ENCODE results near the gene ABCG1. TPM values are rescaled to one million over a fixed set of nuclear protein-coding genes. Genes with fewer than 3 reads are reported as not detected.

Gene ABCG1
- total and polyA plus RNA-seq, 4 experiments from 2014 or later, result 1.5 to 19.6 (median 9.5) TPM

- Histone ChIP-seq H3K36me3 (ENCODE audit: insufficient read depth, low read length) (no peaks in the 10 kb centered on the region), H3K27ac (ENCODE audit: low read depth, low read length) (peak overlapping the region; percentile 96), H3K9me3 (ENCODE audit: control insufficient read depth in 1 of 2, low read length in 2 of 2) (no peaks in the 10 kb centered on the region), H3K4me3 (ENCODE audit: low read length in 2 of 2) (no peak overlapping the region), H3K27me3 (ENCODE audit: insufficient read depth, low read length) (no peaks in the 10 kb centered on the region), H3K4me1 (ENCODE audit: insufficient read depth, low read length) (peaks cover 82% of the 10 kb centered on the region)
- H3K9me3 Mint-ChIP-seq, result no peaks in the 10 kb centered on the region
- H3K36me3 Mint-ChIP-seq, result peaks cover 0 to 2% of the 10 kb centered on the region in 2 donors
- peak in 3 of 5 donors; percentile 30 to 37 (median 31) for DNase-seq
- H3K4me3 Mint-ChIP-seq, result peak overlapping the region; percentile 32 to 88 (median 65)
- intact Hi-C loops (cut with micrococcal nuclease), result loop anchor here (10.0 kb wide), 1 partner anchor 168 kb away; the partner anchor contains the start of gene UBASH3A
- POLR2A ChIA-PET (ENCODE audit: partially characterized antibody), result interaction anchor here (0.7 to 7.3 kb wide), 4 partner anchors 9 to 167 kb away, joined by 3 to 80 read pairs (median 14); partner anchors contain the start of genes ABCG1 and UBASH3A
- peak overlapping the region; percentile 88 to 99 (median 96) for H3K27ac Mint-ChIP-seq
- CTCF ChIA-PET (ENCODE audit: partially characterized antibody), result interaction anchor here (1.7 to 4.9 kb wide), 4 partner anchors 16 to 92 kb away, joined by 3 to 55 read pairs (median 25); no protein-coding TSS in a partner anchor
- peaks cover 53 to 92% (median 68%) of the 10 kb centered on the region in 4 donors for H3K4me1 Mint-ChIP-seq
- no peaks in the 10 kb centered on the region for H3K27me3 Mint-ChIP-seq
Observed at GRCh38 chr21:42236693-42237092, 17.8 kb downstream of the ABCG1 start.

- H3K27ac ChIP-seq (ENCODE audit: low read depth, low read length), result peak overlapping the region; percentile 96
- intact Hi-C loops (cut with micrococcal nuclease), result loop anchor here (10.0 kb wide), 1 partner anchor 168 kb away; the partner anchor contains the start of gene UBASH3A
- peak overlapping the region; percentile 88 to 99 (median 96) for H3K27ac Mint-ChIP-seq
- H3K27me3 Mint-ChIP-seq, result no peaks in the 10 kb centered on the region
- no peak for DNase-seq
- no peaks in the 10 kb centered on the region for H3K27me3 ChIP-seq (ENCODE audit: insufficient read depth, low read length)
- ChIA-PET POLR2A (ENCODE audit: partially characterized antibody) (interaction anchor here (0.7 to 7.3 kb wide), 5 partner anchors 9 to 166 kb away, joined by 3 to 80 read pairs (median 18); partner anchors contain the start of genes ABCG1 and UBASH3A), CTCF (ENCODE audit: partially characterized antibody) (interaction anchor here (1.7 to 4.9 kb wide), 6 partner anchors 8 to 92 kb away, joined by 3 to 55 read pairs (median 18); no protein-coding TSS in a partner anchor)
- H3K36me3 ChIP-seq (ENCODE audit: insufficient read depth, low read length), result no peaks in the 10 kb centered on the region
- H3K36me3 Mint-ChIP-seq, result peaks cover 0 to 2% of the 10 kb centered on the region in 2 donors
- peaks cover 78% of the 10 kb centered on the region for H3K4me1 ChIP-seq (ENCODE audit: insufficient read depth, low read length)
- peak overlapping the region in 1 of 2 donors; percentile 44 for H3K4me3 ChIP-seq (ENCODE audit: low read length in 2 of 2)
- H3K9me3 Mint-ChIP-seq, result no peaks in the 10 kb centered on the region
- peak overlapping the region; percentile 42 to 88 (median 75) for H3K4me3 Mint-ChIP-seq
- H3K9me3 ChIP-seq (ENCODE audit: control insufficient read depth in 1 of 2, low read length in 2 of 2), result no peaks in the 10 kb centered on the region
- H3K4me1 Mint-ChIP-seq, result peaks cover 55 to 91% (median 66%) of the 10 kb centered on the region in 4 donors
Observed at GRCh38 chr21:42237161-42237560, 18.2 kb downstream of the ABCG1 start.

- Mint-ChIP-seq H3K27me3 (no peaks in the 10 kb centered on the region), H3K9me3 (no peaks in the 10 kb centered on the region), H3K4me3 (peak overlapping the region; percentile 38 to 88 (median 75)), H3K4me1 (peaks cover 55 to 91% (median 65%) of the 10 kb centered on the region in 4 donors), H3K36me3 (peaks cover 0 to 2% of the 10 kb centered on the region in 2 donors), H3K27ac (peak overlapping the region; percentile 88 to 99 (median 96))
- peaks cover 74% of the 10 kb centered on the region for H3K4me1 ChIP-seq (ENCODE audit: insufficient read depth, low read length)
- H3K36me3 ChIP-seq (ENCODE audit: insufficient read depth, low read length), result no peaks in the 10 kb centered on the region
- H3K4me3 ChIP-seq (ENCODE audit: low read length in 2 of 2), result peak overlapping the region in 1 of 2 donors; percentile 44
- CTCF ChIA-PET (ENCODE audit: partially characterized antibody), result interaction anchor here (1.7 to 4.9 kb wide), 7 partner anchors 8 to 92 kb away, joined by 3 to 55 read pairs (median 13); no protein-coding TSS in a partner anchor
- DNase-seq, result peak in 3 of 5 donors; percentile 21 to 73 (median 29)
- no peaks in the 10 kb centered on the region for H3K9me3 ChIP-seq (ENCODE audit: control insufficient read depth in 1 of 2, low read length in 2 of 2)
- peak overlapping the region; percentile 96 for H3K27ac ChIP-seq (ENCODE audit: low read depth, low read length)
- H3K27me3 ChIP-seq (ENCODE audit: insufficient read depth, low read length), result no peaks in the 10 kb centered on the region
- POLR2A ChIA-PET (ENCODE audit: partially characterized antibody), result interaction anchor here (1.1 to 7.3 kb wide), 6 partner anchors 9 to 166 kb away, joined by 3 to 80 read pairs (median 12); partner anchors contain the start of genes ABCG1 and UBASH3A
- intact Hi-C loops (cut with micrococcal nuclease), result loop anchor here (10.0 kb wide), 1 partner anchor 167 kb away; the partner anchor contains the start of gene UBASH3A
Observed at GRCh38 chr21:42237577-42237976, 18.6 kb downstream of the ABCG1 start.

GRCh38 chr21:42238185-42238934 lies 19.4 kb downstream of the ABCG1 start:
- Histone ChIP-seq H3K9me3 (ENCODE audit: control insufficient read depth in 1 of 2, low read length in 2 of 2) (no peaks in the 10 kb centered on the region), H3K4me1 (ENCODE audit: insufficient read depth, low read length) (peaks cover 66% of the 10 kb centered on the region), H3K27ac (ENCODE audit: low read depth, low read length) (peak overlapping the region; percentile 96), H3K4me3 (ENCODE audit: low read length in 2 of 2) (peak overlapping the region in 1 of 2 donors; percentile 44), H3K36me3 (ENCODE audit: insufficient read depth, low read length) (no peaks in the 10 kb centered on the region), H3K27me3 (ENCODE audit: insufficient read depth, low read length) (no peaks in the 10 kb centered on the region)
- H3K27me3 Mint-ChIP-seq, result no peaks in the 10 kb centered on the region
- peaks cover 50 to 86% (median 59%) of the 10 kb centered on the region in 4 donors for H3K4me1 Mint-ChIP-seq
- H3K36me3 Mint-ChIP-seq, result peaks cover 0 to 2% of the 10 kb centered on the region in 2 donors
- intact Hi-C loops (cut with micrococcal nuclease), result loop anchor here (1.0 to 10.0 kb wide), 2 partner anchors 50 to 166 kb away; partner anchors contain the start of gene UBASH3A
- H3K9me3 Mint-ChIP-seq, result peaks cover 0 to 1% (median 0%) of the 10 kb centered on the region in 8 donors
- ChIA-PET CTCF (ENCODE audit: partially characterized antibody) (interaction anchor here (0.6 to 4.9 kb wide), 14 partner anchors 9 to 99 kb away, joined by 3 to 55 read pairs (median 6); no protein-coding TSS in a partner anchor), POLR2A (ENCODE audit: partially characterized antibody) (interaction anchor here (0.7 to 7.3 kb wide), 14 partner anchors 10 to 185 kb away, joined by 3 to 80 read pairs (median 4); partner anchors contain the start of genes ABCG1 and UBASH3A)
- DNase-seq, result peak; percentile 77 to 89 (median 83)
- peak overlapping the region; percentile 88 to 99 (median 96) for H3K27ac Mint-ChIP-seq
- peak overlapping the region; percentile 49 to 88 (median 75) for H3K4me3 Mint-ChIP-seq

GRCh38 chr21:42239556-42239955 lies 20.6 kb downstream of the ABCG1 start:
- Mint-ChIP-seq H3K9me3 (peaks cover 0 to 1% (median 0%) of the 10 kb centered on the region in 8 donors), H3K27me3 (no peaks in the 10 kb centered on the region), H3K4me1 (peaks cover 44 to 74% (median 50%) of the 10 kb centered on the region in 4 donors), H3K27ac (peak overlapping the region in 4 of 7 donors; percentile 13 to 99 (median 54)), H3K36me3 (peaks cover 0 to 2% of the 10 kb centered on the region in 2 donors), H3K4me3 (no peak overlapping the region)
- POLR2A ChIA-PET (ENCODE audit: partially characterized antibody), result interaction anchor here (1.0 to 7.3 kb wide), 7 partner anchors 11 to 167 kb away, joined by 3 to 80 read pairs (median 9); partner anchors contain the start of gene ABCG1
- CTCF ChIA-PET (ENCODE audit: partially characterized antibody), result interaction anchor here (0.9 to 4.9 kb wide), 11 partner anchors 10 to 94 kb away, joined by 5 to 55 read pairs (median 7); no protein-coding TSS in a partner anchor
- H3K4me3 ChIP-seq (ENCODE audit: low read length in 2 of 2), result no peak overlapping the region
- peaks cover 54% of the 10 kb centered on the region for H3K4me1 ChIP-seq (ENCODE audit: insufficient read depth, low read length)
- H3K27ac ChIP-seq (ENCODE audit: low read depth, low read length), result no peak overlapping the region
- no peaks in the 10 kb centered on the region for H3K36me3 ChIP-seq (ENCODE audit: insufficient read depth, low read length)
- no peaks in the 10 kb centered on the region for H3K27me3 ChIP-seq (ENCODE audit: insufficient read depth, low read length)
- intact Hi-C loops (cut with micrococcal nuclease), result loop anchor here (10.0 kb wide), 1 partner anchor 165 kb away; the partner anchor contains the start of gene UBASH3A
- H3K9me3 ChIP-seq (ENCODE audit: control insufficient read depth in 1 of 2, low read length in 2 of 2), result no peaks in the 10 kb centered on the region
- DNase-seq, result peak in 1 of 5 donors; percentile 33

GRCh38 chr21:42239973-42240372 lies 21.0 kb downstream of the ABCG1 start:
- no peaks in the 10 kb centered on the region for H3K36me3 ChIP-seq (ENCODE audit: insufficient read depth, low read length)
- peaks cover 52% of the 10 kb centered on the region for H3K4me1 ChIP-seq (ENCODE audit: insufficient read depth, low read length)
- peaks cover 0 to 1% (median 0%) of the 10 kb centered on the region in 8 donors for H3K9me3 Mint-ChIP-seq
- DNase-seq, result no peak
- H3K36me3 Mint-ChIP-seq, result peaks cover 0 to 2% of the 10 kb centered on the region in 2 donors
- CTCF ChIA-PET (ENCODE audit: partially characterized antibody), result interaction anchor here (1.3 to 4.9 kb wide), 5 partner anchors 13 to 94 kb away, joined by 3 to 55 read pairs (median 5); no protein-coding TSS in a partner anchor
- peaks cover 43 to 72% (median 49%) of the 10 kb centered on the region in 4 donors for H3K4me1 Mint-ChIP-seq
- intact Hi-C loops (cut with micrococcal nuclease), result loop anchor here (10.0 kb wide), 1 partner anchor 165 kb away; the partner anchor contains the start of gene UBASH3A
- H3K27me3 ChIP-seq (ENCODE audit: insufficient read depth, low read length), result no peaks in the 10 kb centered on the region
- H3K27me3 Mint-ChIP-seq, result no peaks in the 10 kb centered on the region
- POLR2A ChIA-PET (ENCODE audit: partially characterized antibody), result interaction anchor here (7.3 kb wide), 1 partner anchor 19 kb away, joined by 80 read pairs; the partner anchor contains the start of gene ABCG1
- no peaks in the 10 kb centered on the region for H3K9me3 ChIP-seq (ENCODE audit: control insufficient read depth in 1 of 2, low read length in 2 of 2)
- H3K27ac ChIP-seq (ENCODE audit: low read depth, low read length), result no peak overlapping the region
- H3K4me3 Mint-ChIP-seq, result no peak overlapping the region
- peak overlapping the region in 4 of 7 donors; percentile 13 to 73 (median 56) for H3K27ac Mint-ChIP-seq
- H3K4me3 ChIP-seq (ENCODE audit: low read length in 2 of 2), result no peak overlapping the region
